HG03469 (cell line): Measurements from ENCODE around the gene DUOXA1.
"Not testable (repeated sequence)": the region's sequence is repeated elsewhere in the genome, so short reads cannot be mapped to it uniquely, and the experiment has no call there.

Experiments
- ATAC-seq: cut with Tn5 transposase; IDR thresholded peaks from one replicate; pipeline ENCODE4 v1.9.1; 2021; ENCODE audit warnings: mild to moderate bottlenecking, moderate library complexity, moderate number of reproducible peaks; ENCODE audit not compliant: unreplicated experiment

The DUOXA1 gene

GRCh38 chr15:45093622-45094357 is 35.9 kb downstream of the DUOXA1 start:
- no peak for ATAC-seq

- ATAC-seq: no peak
Measured at GRCh38 chr15:45093013-45093412, 36.7 kb downstream of the DUOXA1 start.

- ATAC-seq: no peak
Measured at GRCh38 chr15:45091576-45091975, 38.1 kb downstream of the DUOXA1 start.

GRCh38 chr15:45091161-45091560 is 38.5 kb downstream of the DUOXA1 start:
- ATAC-seq: no peak

- no peak for ATAC-seq
Measured at GRCh38 chr15:45089712-45090373, 39.8 kb downstream of the DUOXA1 start.

GRCh38 chr15:45088801-45089711 is 40.6 kb downstream of the DUOXA1 start:
- no peak for ATAC-seq

- no peak for ATAC-seq
Measured at GRCh38 chr15:45087513-45087912, 42.2 kb downstream of the DUOXA1 start.

- no peak for ATAC-seq
Measured at GRCh38 chr15:45084163-45084562, 45.5 kb downstream of the DUOXA1 start.

- ATAC-seq: no peak
Measured at GRCh38 chr15:45083223-45083622, 46.5 kb downstream of the DUOXA1 start.

- not testable (repeated sequence) for ATAC-seq
Measured at GRCh38 chr15:45082412-45082811, 47.3 kb downstream of the DUOXA1 start.

- not testable (repeated sequence) for ATAC-seq
Measured at GRCh38 chr15:45080593-45080992, 49.1 kb downstream of the DUOXA1 start.

- ATAC-seq: not testable (repeated sequence)
Measured at GRCh38 chr15:45079628-45080246, 49.9 kb downstream of the DUOXA1 start.

GRCh38 chr15:45079201-45079600 is 50.5 kb downstream of the DUOXA1 start:
- ATAC-seq: not testable (repeated sequence)

GRCh38 chr15:45077391-45077790 is 52.3 kb downstream of the DUOXA1 start:
- not testable (repeated sequence) for ATAC-seq

- not testable (repeated sequence) for ATAC-seq
Measured at GRCh38 chr15:45075440-45076320, 54.0 kb downstream of the DUOXA1 start.

- ATAC-seq: not testable (repeated sequence)
Measured at GRCh38 chr15:45073602-45074001, 56.1 kb downstream of the DUOXA1 start.

GRCh38 chr15:45069942-45070360 is 59.7 kb downstream of the DUOXA1 start:
- ATAC-seq: not testable (repeated sequence)
